OCI-M2 (cell line): ENCODE measurements around the gene MYL6B.
"Not testable (repeated sequence)": the region's sequence is repeated elsewhere in the genome, so short reads cannot be mapped to it uniquely, and the experiment has no call there.

Source experiments
- DNase-seq: peaks from one replicate; lab custom pipeline; 2025; ENCODE audit not compliant: unreplicated experiment; lab: John Stamatoyannopoulos, UW

MYL6B gene

GRCh38 chr12:56151672-56152131 is 685 bp upstream of the MYL6B start:
- DNase-seq: no peak

DNA sequence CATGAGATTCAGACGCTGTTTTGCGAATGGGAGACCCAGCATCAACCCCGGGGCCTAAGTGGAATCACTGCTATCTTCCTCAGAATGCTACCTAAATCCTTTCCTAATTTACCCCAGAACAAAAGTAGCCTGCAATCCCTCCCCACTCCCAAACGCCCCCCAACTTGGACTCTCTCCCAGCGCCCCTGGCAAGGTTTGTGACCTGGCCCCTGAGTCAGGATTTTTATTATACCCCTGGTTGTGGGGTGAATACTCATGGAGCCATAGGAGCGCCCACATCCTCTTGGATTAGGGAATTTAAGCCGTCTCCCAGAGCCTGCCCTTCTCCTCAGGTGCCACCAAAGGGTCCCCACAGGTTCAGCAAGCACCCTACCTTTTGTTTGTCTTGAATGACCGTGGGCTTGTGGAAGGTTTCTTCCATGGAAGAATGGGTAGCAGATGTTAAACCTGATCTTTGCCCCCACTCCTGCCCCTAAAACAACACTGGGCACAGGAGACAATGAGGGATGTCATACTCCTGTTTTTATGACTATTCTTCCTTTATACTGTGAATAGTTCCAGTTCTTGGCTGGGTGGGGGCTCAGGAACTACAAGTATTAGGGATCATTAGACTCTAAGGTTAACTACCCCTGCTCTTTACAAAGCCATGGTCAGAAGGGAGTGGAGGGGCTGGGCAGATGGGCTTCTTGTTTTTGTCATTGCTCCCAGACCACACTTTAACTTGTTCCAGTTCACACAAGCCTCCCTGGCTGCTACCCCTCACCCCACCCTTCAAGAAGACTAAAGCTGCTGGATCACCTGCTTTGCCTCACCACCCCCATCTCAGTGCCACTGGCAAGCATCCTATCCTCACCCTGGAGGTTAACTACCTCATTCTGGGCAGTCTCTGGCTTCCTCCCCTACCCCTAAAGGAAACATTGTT is 630 bp downstream of the MYL6B start:
- no peak for DNase-seq

DNA sequence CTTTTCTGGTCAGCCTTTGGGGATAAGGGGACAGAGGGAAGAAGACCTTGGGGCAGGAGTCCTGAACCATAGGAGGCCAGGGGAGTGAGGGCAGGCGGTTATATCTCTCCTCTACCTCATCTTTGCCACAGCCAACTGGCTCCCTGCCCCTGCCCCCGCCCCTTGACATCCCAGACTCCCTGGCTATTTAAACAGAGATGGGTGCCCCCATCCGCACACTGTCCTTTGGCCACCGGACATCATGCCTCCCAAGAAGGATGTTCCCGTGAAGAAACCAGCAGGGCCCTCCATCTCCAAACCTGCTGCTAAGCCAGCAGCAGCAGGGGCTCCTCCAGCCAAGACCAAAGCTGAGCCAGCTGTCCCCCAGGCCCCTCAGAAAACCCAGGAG is 1.3 kb downstream of the MYL6B start:
- DNase-seq: no peak

GRCh38 chr12:56154246-56154771 is 1.9 kb downstream of the MYL6B start:
- DNase-seq: no peak

- DNase-seq: no peak
Measured at GRCh38 chr12:56154818-56155217, 2.4 kb downstream of the MYL6B start.

GRCh38 chr12:56155256-56155845 is 3.0 kb downstream of the MYL6B start:
- no peak for DNase-seq

- DNase-seq: not testable (repeated sequence)
Measured at GRCh38 chr12:56156464-56157200, 4.2 kb downstream of the MYL6B start.

DNA sequence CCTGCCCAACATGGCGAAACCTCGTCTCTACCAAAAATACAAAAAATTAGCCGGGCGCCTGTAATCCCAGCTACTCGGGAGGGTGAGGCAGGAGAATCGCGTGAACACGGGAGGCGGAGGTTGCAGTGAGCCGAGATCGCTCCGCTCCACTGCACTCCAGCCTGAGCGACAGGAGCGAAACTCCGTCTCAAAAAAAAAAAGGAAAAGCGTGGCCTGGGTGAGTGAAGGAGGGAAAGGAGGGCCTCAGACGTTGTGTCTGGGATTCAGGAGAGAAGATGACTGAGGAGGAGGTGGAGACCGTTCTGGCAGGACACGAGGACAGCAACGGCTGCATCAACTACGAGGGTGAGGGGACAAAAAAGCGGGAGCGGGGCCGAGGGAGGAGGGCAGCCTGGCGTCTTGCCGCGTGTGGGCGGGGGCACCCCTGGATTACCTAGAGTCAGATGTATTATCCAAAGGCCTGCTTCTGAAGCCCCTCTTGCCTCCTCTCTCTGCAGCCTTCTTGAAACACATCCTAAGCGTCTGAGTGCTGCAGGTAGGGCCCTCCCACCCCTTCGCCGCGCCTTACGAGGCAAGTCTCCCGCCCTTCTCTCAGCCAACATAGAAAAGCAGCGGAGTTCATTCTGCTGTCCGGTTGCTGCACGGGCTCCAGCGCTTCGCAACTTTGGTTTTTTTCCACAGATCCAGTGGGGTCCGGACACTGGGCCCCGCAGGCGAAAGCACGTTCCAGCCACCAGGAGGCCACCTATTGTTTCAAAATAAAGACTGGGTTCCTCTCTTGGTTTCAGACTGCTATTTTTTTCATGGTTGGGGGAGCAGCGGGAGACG is 5.0 kb downstream of the MYL6B start:
- no peak for DNase-seq

- DNase-seq: peak; percentile 67
Measured at GRCh38 chr12:56158029-56158925, 5.9 kb downstream of the MYL6B start, which contains the start of gene MYL6. Gene MYL6, plus strand, starts transcription at chr12:56158359. Its CDS starts 43 bp downstream, at chr12:56158402.

DNA sequence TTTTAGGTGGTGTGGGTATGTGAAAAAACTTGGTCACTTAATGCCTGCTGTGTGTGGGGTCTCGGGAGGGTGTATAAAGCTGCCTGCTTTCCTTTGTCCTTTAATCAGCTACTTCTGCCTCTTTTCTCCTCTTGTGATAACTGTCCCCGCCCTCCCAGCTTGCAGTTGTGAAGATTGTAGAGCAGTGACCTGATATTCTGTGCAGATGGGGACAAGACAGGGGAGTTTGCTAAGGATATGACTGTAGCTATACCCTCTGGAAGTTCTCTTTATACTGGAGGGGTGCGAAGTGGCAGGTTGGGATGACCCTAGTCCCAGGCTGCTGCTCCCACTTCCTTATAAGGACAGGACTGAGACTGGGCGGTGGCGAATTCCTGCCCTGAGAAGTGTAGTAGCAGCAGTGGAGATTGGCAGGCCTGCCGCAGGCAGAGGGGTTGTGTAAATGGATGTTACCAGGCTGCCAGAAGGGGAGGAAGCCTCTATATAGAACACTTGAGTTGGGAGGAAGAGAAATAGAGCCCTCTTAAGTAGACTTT is 6.6 kb downstream of the MYL6B start:
- no peak for DNase-seq

- no peak for DNase-seq
Measured at GRCh38 chr12:56159482-56160192, 7.2 kb downstream of the MYL6B start.

GRCh38 chr12:56160193-56160763 is 7.9 kb downstream of the MYL6B start:
- no peak for DNase-seq

- no peak for DNase-seq
Measured at GRCh38 chr12:56160894-56161689, 8.7 kb downstream of the MYL6B start.

GRCh38 chr12:56161690-56162351 is 9.4 kb downstream of the MYL6B start:
- no peak for DNase-seq

GRCh38 chr12:56162468-56163290 is 10.3 kb downstream of the MYL6B start:
- DNase-seq: no peak
